ENCODE data around the gene RNF175. TPM values are rescaled to one million over a fixed set of nuclear protein-coding genes. Genes with fewer than 3 reads are reported as not detected.

Gene RNF175
- 7.3 TPM for polyA plus RNA-seq (ENCODE audit: insufficient read length)
- long read RNA-seq, donor 1: 0 reads
- long read RNA-seq, donor 2: 0 reads
- long read RNA-seq, donor 3: 0 reads
- long read RNA-seq, donor 4: 0 reads
- long read RNA-seq, donor 5: 0 reads
- long read RNA-seq, donor 6: 0 reads
- long read RNA-seq, donor 7: 0 reads
- long read RNA-seq, donor 8: 0 reads

DNA sequence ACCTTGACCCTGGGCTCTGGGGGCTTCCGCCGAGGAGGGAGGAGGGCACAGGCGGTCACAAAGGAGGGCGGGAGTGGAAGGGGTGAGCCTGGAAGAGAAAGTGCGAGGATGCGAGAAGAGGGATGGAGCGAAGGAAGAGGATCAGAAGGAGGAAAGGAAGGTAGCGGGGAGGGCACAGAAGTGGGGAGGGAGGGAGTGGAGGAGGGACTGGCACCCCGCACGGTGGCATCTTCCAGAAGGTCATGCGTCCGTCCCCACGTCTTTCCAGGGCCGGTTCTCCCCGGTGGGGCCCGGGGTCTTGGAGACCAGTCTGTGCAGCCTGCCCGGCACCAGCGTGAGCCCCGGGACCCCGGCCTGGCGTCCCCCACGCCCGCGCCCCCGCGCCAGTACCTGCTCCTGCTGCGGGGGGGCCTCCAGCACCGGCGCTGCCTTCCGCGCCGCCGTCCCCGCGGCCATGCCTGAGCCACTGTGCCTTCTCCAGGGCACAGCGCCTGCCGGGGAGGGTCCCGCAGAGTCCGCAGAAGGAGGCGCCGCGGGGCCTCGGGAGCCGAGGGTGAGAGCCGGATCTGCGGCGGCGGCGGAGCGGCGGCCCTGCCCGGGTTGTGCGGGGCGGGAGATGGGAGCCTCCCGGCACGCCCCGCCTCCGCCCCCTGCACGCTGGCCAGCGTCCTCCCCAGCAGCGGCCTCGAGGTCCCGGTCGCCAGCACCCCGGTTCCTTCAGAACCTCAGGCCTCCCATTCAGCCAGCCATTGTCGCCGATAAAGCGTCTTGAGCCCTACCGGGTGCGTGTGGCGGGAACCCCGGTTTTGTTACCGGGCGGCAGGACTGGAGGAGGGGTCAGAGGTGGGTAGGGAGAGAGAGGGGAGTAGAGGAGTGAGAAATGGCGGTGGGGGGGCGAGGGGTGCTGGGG, at the start of gene RNF175:
Gene RNF175, minus strand, starts transcription at position 618 of the 910 bp plus-strand sequence. Its CDS starts 162 bp downstream, at position 456.
- peak; percentile 38 for DNase-seq

GRCh38 chr4:153809307-153809706, 49.5 kb upstream of the RNF175 start:
- no peak for DNase-seq

DNA sequence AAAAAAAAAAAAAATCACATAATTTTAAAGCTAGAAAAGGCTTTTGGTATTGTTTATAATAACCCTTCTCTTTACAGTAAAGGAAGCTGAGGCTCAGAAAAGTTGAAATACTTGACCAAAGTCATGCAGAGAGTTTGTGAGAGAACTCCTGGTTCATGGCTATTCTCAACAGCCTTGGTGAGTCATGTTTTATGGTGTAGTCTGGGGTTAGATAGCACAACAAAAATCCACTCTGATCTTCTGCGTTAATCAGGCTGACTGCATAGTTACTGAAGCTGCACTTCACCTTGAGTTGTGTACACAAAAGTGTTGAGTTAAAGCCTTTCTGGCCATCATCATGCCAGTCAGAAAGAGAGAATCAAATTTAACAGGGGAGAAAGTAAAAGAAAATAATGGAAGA, 48.4 kb upstream of the RNF175 start:
- DNase-seq: no peak

DNA sequence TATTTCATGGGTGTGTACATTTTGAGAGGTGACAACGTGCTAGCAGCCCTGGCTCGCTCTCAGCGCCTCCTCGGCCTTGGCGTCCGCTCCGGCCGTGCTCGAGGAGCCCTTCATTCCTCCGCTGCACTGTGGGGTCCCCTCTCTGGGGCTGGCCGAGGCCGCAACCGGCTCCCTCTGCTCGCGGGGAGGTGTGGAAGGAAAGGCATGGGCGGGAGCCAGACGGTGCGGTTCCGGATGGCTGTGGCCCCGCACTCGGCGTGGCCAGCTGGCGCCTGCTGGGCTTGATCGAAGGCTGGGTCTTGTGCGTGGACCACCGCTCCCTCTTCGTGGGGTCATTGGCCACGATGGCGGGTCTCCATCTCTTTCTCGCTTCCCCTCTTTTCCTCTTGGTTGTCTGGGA, 46.2 kb upstream of the RNF175 start:
- no peak for DNase-seq

DNA sequence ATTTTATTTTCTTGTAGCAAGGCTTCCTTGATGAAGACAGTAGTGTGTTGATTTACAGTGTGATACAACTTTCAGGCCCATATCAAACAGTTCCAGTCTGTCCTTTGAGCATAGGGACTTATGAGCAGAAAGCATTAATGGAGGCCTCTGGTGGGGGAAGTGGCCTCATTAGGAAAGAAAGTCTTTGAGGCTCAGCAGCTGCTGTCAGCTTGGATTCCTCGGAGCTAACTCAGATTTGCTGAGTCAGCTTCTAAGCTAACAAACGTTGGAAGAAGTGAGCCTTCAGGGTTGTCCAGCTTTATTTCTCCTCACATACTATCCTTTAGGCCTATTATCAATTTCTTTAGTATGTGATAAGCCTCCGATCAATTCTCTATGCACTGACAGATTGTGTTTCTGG, 44.9 kb upstream of the RNF175 start:
- no peak for DNase-seq

DNA sequence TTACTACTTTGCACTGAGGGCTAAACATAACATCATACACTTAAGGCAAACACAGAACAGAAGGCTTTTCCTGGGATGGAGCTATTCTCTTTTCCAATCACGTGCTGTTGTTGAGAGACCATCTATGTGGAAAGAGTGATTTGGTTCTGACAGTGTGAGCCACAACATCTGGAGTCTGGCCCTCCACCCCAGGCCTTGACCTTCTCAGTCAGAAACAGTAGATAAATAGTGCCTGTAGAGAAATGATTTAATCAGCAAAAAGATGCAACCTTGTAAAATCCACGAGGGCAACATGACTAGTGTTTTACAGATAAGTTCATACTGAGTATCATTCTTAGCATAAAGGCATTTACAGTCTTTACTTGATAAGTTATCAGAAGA, 39.9 kb upstream of the RNF175 start:
- DNase-seq: no peak

DNA sequence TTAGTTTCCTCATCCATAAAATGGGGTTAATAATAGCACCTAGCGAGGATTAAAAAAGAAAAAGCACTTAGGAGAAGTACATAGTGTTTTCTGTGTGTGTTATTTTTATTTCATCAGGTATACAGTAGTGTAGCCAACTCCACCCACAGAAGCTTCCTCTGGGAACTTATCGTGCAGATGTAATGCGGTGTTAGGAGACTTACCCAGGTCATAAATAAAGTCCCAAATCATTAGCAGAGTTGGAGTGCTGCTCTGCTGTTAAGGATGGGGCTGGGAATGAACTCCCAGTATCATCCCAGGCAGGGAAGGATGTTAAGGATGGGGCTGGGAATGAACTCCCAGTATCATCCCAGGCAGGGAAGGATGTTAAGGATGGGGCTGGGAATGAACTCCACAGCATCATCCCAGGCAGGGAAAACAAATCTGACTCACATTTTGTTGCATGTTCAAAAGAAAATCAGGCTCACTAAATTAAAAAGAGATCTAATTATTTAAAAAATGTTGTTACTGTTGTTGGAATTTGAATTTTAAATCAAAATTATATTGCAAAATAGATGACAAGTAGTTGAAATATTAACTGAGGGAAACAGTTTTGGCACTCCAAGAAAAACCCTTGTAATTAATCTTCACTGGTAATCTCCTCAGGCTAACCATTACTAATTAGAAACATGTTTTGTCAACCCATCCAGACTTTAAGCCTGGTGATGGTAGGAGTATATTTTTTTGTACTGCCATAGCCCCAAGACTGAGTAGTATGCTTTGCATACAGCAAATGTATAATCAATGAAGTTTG, 39.3 kb upstream of the RNF175 start:
- no peak for DNase-seq

- no peak for DNase-seq
These were observed 38.6 kb upstream of the RNF175 start for GRCh38 chr4:153798420-153798819.

DNA sequence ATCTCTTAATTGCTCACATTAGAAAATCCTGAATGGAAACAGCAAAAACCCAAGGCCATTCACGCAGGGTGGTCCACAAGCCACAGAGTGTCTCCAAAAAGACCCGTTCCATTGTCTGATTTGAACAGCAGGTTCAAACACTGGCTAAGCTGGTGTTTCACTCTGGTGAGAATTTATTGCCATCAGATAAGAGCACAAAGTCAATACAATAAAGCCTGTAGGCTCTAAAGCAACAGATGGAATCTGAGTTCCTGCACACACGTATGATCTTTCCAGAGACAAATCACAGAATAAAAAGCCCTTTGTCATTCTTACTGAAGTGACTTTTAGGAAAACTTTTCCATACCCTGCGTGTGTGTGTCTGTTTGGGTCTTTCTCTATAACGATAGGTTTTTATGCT, 34.2 kb upstream of the RNF175 start:
- DNase-seq: no peak

GRCh38 chr4:153792618-153793247, 32.9 kb upstream of the RNF175 start:
- no peak for DNase-seq

GRCh38 chr4:153791746-153792617, 32.2 kb upstream of the RNF175 start:
- peak; percentile 92 for DNase-seq

GRCh38 chr4:153790962-153791551, 31.2 kb upstream of the RNF175 start:
- no peak for DNase-seq

- DNase-seq: no peak
These were observed 30.7 kb upstream of the RNF175 start for GRCh38 chr4:153790500-153790865.

DNA sequence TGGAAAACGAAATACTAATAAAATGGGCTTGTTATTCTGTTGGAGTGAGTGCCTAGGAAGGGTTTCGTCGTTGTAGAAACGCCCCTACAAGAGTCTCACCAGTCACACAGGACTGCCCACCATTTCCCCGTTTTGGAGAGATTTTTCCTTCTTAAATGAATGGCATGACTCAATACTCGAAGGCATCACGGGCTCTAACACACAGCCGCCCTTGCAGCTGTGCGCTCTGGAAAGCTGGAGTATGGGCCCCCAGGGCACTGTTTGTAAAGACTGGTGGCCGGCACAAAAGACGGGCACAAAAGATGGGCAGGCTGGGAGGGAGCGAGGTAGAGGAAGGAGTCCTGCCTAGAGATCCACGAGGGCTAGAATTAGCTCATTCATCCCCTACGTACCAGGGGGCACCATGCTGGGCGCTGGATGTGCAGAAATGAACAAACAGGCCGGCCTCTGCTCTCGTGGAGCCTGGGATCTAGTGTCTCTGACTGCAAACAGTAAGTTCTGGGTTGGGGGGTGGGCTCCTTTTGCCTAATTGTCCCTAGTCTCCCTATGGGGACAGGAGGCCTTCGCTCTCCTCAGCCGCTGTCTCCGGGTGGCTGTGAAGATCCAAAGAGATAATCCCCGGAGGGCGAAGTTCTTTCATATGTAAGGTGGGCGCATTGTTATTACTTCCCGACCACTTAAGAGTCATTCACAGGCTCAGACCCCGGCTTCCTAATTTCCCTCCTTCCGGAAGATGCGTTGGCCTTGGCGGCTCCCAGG, 30.1 kb upstream of the RNF175 start:
- DNase-seq: no peak

- no peak for DNase-seq
These were observed 28.8 kb upstream of the RNF175 start, which contains the start of gene SFRP2 for GRCh38 chr4:153788413-153789276. Gene SFRP2, minus strand, starts transcription at chr4:153789083. Its CDS starts 248 bp downstream, at chr4:153788835.

DNA sequence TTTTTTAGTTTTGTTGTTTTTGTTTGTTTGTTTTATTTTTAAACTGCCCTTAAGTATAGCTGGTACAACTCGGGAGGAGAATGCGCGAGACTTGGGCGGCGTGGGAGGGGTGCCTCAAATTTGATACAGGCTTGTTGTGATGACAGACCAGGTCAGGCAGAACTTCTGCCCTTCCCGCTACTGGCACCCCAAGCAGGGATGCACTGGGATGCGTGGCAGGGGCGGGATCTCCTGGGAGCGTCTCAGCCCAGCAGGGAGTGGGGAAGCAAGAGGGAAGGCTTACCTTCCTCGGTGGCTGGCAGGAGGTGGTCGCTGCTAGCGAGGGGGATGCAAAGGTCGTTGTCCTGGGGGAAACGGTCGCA, 28.2 kb upstream of the RNF175 start:
- DNase-seq: no peak

DNA sequence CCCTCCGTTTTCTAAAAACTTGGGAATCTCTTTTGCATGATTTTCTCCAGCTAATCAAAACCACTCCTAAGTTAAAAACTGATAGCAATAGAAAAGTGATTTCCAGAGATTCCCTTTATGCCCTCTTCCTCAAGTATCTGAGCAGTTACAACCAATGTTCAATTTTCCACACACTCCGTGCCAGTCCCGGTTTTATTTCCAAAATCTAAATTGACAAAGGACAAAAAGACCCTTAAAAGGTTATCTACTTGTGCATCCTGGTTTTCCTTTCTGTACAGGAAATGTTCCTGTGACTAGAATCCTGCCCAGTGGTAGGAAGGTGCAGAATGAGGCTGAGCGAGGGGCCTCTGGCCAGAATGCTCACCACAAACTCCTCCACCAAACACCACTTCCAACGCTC, 27.8 kb upstream of the RNF175 start:
- no peak for DNase-seq

DNA sequence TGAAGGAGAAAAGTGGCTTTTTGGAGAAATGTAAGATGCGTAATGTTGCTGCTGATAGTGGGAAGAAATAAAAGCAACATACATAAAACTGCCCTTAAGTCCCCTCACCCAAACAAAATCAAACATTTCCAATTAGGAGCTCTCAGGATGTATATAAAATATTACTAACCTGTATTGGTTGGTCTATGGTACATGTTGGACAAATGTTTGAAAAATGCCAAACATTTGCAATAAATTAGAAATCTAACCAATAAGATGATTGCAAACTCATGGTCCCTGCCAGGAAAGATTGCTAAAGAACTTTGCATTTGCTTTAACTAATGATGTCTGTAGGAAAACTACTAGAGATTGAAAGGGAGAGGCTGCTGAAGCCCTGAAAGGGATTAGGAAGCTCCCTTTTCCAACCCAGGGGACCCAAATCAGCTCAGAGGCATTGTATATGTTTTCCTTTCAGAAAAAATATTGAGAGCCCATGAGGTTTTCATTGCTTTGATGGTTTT, 27.3 kb upstream of the RNF175 start:
- DNase-seq: no peak

Data from left kidney (tissue), 8 donors.